Amniotic epithelial cell (primary cell): ENCODE results near the gene HSD17B2.
"Not testable (repeated sequence)": the region's sequence is repeated elsewhere in the genome, so short reads cannot be mapped to it uniquely, and the experiment has no call there.

Experiments
- DNase-seq: peaks from one replicate; pipeline ENCODE4 v3.0.0-alpha.2; 2010; ENCODE audit warnings: low read depth

The HSD17B2 gene

DNA sequence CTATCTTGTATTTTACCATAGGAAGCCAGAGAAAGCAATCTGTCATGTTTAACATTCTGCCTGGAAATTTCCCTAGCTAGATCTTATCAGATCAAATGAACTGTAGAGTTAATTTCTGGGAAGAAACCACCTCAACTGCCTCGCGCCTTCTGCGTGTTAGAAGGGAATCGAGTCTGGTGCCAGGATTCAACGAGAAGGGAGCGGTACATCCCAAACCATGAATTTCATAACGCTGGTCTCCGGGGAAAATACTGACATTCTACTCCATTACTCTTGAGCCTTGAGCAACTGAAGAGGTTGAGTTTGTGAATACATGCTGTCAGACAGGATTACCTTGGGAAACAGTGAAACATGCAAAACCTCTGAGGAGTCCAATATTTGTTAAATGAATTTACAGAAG lies 99.8 kb downstream of the HSD17B2 start:
- peak; percentile 54 for DNase-seq

DNA sequence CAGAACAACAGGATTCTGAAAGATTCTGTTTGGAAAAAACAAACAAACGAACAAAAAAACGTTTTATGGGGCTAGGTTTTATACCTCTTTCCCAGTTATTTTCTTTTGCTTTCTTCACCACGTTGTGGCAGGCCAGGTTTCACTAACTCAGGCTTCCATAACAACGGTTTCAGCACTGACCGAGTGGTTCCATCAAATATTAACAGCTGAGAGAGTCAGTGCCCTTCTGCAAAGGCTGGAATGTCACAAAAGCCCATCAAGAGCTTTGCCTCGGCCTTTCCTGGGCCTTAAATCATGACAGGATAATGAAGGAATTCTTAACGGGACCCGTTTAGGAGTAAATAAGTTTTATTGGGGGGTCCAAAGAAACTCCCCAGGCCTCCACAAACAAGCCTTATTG lies 100.8 kb downstream of the HSD17B2 start:
- no peak for DNase-seq

DNA sequence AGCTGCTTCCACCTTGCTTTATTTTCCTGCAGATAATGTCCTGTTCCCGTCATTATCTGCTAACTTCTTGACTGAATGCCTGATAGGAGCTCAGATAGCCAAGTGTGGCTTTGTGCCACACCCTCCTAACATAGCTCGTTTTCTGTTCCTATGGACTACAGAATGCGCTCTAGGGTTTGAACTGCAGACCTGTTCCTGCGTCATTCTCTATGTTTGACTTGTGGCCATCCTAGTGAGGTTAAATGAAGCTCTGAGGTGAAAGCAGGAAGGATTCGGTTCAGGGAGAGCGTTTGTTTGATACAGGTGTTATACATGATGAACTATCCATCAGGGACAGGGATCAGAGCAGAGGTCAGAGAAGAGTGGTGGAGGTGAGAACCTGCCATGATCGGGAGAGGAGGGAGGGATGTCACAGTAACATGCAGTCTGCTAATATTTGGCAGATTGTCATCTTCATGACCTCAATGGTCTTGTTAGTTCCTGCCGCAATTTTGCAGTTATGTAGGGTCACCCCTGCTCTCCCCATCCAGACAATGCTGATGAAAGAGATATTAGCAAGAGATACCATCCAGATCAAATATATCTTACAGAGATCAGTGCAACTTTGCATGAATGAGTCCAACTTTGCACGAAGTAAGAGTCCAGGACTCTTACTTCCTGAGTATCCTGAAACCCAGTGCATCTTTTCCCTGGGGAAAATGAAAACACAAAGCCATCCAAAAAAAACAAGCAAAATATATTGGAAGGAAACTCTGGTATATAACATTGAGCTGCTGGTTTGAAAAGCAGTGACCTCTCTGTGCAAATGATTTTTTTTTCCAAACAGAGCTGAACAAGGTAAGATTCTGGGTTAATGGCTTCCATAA lies 102.1 kb downstream of the HSD17B2 start:
- DNase-seq: no peak

DNA sequence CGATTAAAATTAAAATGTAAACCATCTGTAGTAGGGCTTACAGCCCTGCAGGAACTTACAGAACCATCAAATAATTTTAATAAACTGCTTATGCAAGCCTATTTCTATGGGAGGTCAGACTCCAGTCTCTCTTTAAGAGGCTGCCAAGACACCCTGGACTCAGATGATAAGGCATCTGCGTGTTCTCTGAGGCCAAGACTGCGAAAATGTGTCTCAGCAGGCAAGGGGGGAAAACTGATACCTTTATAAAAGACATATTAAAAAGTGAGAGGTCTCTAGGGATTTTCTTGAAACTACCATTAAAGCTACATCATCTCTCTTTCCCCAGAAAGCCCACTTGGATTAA lies 102.7 kb downstream of the HSD17B2 start:
- no peak for DNase-seq

DNA sequence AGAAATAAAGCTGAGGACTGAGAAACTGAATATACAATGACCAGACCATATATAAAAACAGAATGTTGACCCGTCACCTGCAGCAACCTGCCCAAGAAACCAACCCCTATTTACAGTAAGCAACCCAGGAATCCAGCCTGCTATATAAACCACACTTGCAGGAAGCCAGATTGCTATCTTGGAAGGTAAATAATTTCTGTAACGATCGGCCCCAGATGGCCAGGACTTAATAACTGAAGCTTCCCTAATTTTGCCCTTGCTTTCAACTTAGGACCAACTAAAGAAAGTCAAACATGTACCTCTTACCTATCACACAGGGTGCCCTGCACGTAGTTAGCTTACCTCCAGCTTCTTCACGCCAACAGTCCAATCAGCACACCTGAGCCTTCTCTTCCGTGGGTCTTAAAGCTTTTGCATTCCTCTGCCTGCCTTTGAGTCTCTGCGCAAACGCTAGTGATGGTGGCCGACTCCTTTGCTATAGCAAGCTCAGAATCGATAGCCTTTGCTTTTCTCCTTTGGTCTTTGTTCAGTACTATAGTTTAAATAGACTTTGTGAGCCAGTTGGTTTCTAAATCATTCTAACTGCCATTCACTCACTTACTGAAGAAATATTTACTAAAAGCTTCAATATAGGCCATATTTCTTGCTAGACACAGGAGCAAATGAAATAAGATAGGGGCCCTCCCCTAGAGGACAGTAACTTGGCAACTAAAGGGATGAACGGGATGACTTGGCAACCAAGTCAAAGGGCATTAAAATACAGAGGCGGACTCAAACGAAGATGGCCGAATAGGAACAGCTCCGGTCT lies 103.6 kb downstream of the HSD17B2 start:
- no peak for DNase-seq

DNA sequence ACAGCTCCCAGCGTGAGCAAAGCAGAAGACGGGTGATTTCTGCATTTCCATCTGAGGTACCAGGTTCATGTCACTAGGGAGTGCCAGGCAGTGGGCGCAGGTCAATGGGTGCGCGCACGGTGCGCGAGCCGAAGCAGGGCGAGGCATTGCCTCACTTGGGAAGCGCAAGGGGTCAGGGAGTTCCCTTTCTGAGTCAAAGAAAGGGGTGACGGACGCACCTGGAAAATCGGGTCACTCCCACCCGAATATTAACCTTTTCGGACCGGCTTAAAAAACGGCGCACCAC lies 104.2 kb downstream of the HSD17B2 start:
- not testable (repeated sequence) for DNase-seq

DNA sequence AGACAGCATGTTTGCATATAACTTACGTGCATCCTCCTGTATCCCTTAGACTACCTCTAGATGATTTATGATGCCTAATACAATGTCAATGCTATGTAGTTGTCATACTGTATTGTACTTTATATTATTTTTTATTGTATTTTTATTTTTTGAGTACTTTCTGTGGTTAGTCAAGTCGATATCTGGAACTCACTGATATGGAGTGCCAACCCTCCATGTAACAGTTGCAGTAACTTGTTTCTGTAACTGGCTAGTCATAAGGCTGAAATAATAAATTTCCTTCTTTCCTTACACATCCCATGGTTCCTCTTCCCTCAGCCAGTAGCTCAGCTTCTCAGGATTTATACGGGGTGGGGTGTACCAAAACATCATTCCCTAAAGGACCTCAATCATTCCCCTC lies 111.5 kb downstream of the HSD17B2 start:
- no peak for DNase-seq

DNA sequence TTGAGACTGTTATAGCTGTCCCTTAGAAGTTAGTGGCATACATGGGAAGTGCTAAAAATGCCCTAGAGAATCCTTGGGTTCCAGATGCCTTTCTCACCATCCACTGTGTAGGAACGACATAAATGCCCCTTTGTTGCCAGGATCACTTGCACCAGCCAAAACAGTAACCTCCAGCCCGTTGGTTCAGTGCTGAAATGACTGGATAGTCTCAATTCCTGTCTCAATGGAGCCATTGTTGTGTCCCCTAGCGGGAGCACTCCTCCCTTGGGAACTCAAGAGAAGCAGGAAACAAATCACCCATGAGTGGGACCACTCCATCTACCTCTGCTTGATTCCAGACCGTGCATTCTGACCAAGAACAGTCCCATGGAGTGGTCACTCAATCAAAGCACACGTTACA lies 111.9 kb downstream of the HSD17B2 start:
- DNase-seq: no peak

DNA sequence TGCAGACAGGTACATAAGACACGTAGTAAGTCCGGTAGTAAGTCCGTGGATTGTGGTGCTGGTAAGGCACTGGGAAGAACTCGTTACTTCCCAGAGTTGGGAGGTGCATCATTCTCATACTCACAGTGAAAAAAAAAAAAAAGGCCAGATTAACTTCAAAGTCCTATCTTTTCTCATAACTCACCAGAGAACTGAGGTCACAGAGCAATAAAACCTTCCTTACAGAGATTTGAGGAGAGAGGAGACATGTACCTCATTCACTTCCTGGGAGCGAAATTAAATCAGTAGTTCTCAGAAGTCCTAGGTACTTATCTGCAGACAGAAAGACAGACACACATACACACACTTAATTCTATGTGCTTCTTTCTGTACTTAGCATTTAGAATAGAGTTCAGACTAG lies 112.5 kb downstream of the HSD17B2 start:
- no peak for DNase-seq
